Fibroblast of lung (primary cell): ENCODE results near the gene KCNG3. TPM values are rescaled to one million over a fixed set of nuclear protein-coding genes. Genes with fewer than 3 reads are reported as not detected.

Experiments
- DNase-seq, 2 donors: peaks; one replicate each; pipeline versions ENCODE4 v3.0.0 to v3.0.0-alpha.2; 2010; ENCODE audit warnings: low read depth in 2 of 2
- H2AFZ ChIP-seq: 2 replicates; pipeline ENCODE4 v1.5.1; 2012; ENCODE audit warnings: low read length, control low read depth, inconsistent platforms
- H3K27ac ChIP-seq: 2 replicates; pipeline ENCODE4 v1.5.1; 2011; ENCODE audit warnings: low read length, control low read depth; ENCODE audit not compliant: insufficient read depth
- H3K27me3 ChIP-seq: 2 replicates; pipeline ENCODE4 v1.5.1; 2011; ENCODE audit warnings: mild to moderate bottlenecking, low read length; ENCODE audit not compliant: control insufficient read depth, insufficient read depth
- H3K36me3 ChIP-seq: 2 replicates; pipeline ENCODE4 v1.5.1; 2011; ENCODE audit warnings: low read length; ENCODE audit not compliant: control insufficient read depth, insufficient read depth
- H3K4me1 ChIP-seq: 2 replicates; pipeline ENCODE4 v1.5.1; 2011; ENCODE audit warnings: low read length; ENCODE audit not compliant: control insufficient read depth, insufficient read depth; ENCODE audit errors: extremely low read depth
- H3K4me2 ChIP-seq: 2 replicates; pipeline ENCODE4 v1.5.1; 2011; ENCODE audit warnings: low read length, control low read depth; ENCODE audit not compliant: insufficient read depth; ENCODE audit errors: extremely low read depth
- H3K4me3 ChIP-seq, 4 experiments: fragments of 200-600 bp in 1 of 4; sonication (generic) in 1 of 4; replicated peaks in 1 of 4; 2 replicates each; pipeline ENCODE4 v1.5.1; 2011 to 2016; ENCODE audit warnings: low read length in 4 of 4, low read depth in 3 of 4, mild to moderate bottlenecking in 3 of 4, control low read depth in 2 of 4, inconsistent platforms in 1 of 4, mixed read lengths in 1 of 4; ENCODE audit not compliant: insufficient read depth in 1 of 4; ENCODE audit errors: control extremely low read depth in 1 of 4
- H3K79me2 ChIP-seq: 2 replicates; pipeline ENCODE4 v1.5.1; 2012; ENCODE audit warnings: mild to moderate bottlenecking, low read length, inconsistent platforms; ENCODE audit not compliant: control insufficient read depth, insufficient read depth
- H3K9ac ChIP-seq: 2 replicates; pipeline ENCODE4 v1.5.1; 2011; ENCODE audit warnings: mild to moderate bottlenecking, low read length, control low read depth; ENCODE audit not compliant: insufficient read depth
- H3K9me3 ChIP-seq: 2 replicates; pipeline ENCODE4 v1.5.1; 2012; ENCODE audit warnings: low read depth, low read length; ENCODE audit not compliant: control insufficient read depth, insufficient read depth
- H4K20me1 ChIP-seq: 2 replicates; pipeline ENCODE4 v1.5.1; 2011; ENCODE audit warnings: low read length; ENCODE audit not compliant: control insufficient read depth, insufficient read depth; ENCODE audit errors: extremely low read depth
- CTCF ChIP-seq, 2 donors: IDR thresholded peaks in 1 of 2; conservative IDR thresholded peaks in 1 of 2; 1 replicate in 1 of 2; 2 replicates in 1 of 2; pipeline ENCODE4 v1.5.1; 2011 to 2012; ENCODE audit warnings: low read length in 2 of 2, control low read depth in 1 of 2, inconsistent platforms in 1 of 2, low read depth in 1 of 2, mild to moderate bottlenecking in 1 of 2
- EZH2 ChIP-seq: IDR thresholded peaks from 2 replicates; pipeline ENCODE4 v1.5.1; 2012; ENCODE audit warnings: low read length, control low read depth, mild to moderate bottlenecking; ENCODE audit errors: missing control alignments
- polyA plus RNA-seq, 2 donors: library from polyadenylated mRNA; depleted of rRNA in 1 of 2; stranded (reverse) in 1 of 2; unstranded in 1 of 2; fragments of >200 nt; gene quantifications; 2 replicates each; pipeline ENCODE4 v1.2.1, GENCODE V29; 2011 to 2012; ENCODE audit warnings: missing spikeins in 1 of 2
- total RNA-seq: library from RNA; depleted of rRNA; stranded (reverse); fragments of >200 nt; gene quantifications from 2 replicates; pipeline ENCODE4 v1.2.1, GENCODE V29; 2014

The KCNG3 gene
- total and polyA plus RNA-seq, 2 donors (not counting 1 experiment from before 2014, with no cell fraction given), result 0.01 TPM; not detected in 1

- Histone ChIP-seq H3K27ac (no peak overlapping the region), H3K27me3 (no peaks in the 10 kb centered on the region), H3K79me2 (no peaks in the 10 kb centered on the region), H4K20me1 (no peaks in the 10 kb centered on the region), H3K9ac (no peak overlapping the region), H3K4me1 (no peaks in the 10 kb centered on the region), H3K9me3 (no peaks in the 10 kb centered on the region), H3K36me3 (no peaks in the 10 kb centered on the region), H2AFZ (no peak overlapping the region), H3K4me3 (no peak overlapping the region), H3K4me2 (no peak overlapping the region)
- peak in 1 of 2 donors; percentile 39 for DNase-seq
- TF ChIP-seq CTCF (conservative IDR thresholded peaks at IDR 0.05 in 1 of 2, IDR thresholded peaks at IDR 0.05 in 1 of 2; ENCODE audit: low read depth in 1 of 2, low read length in 2 of 2) (no peak), EZH2 (no peak)
These were observed 47.1 kb downstream of the KCNG3 start for GRCh38 chr2:42446503-42447271.

GRCh38 chr2:42443718-42444399 lies 49.9 kb downstream of the KCNG3 start:
- Histone ChIP-seq H3K4me3 (no peak overlapping the region), H3K9me3 (no peaks in the 10 kb centered on the region), H3K9ac (no peak overlapping the region), H3K79me2 (no peaks in the 10 kb centered on the region), H2AFZ (no peak overlapping the region), H4K20me1 (no peaks in the 10 kb centered on the region), H3K27me3 (no peaks in the 10 kb centered on the region), H3K4me2 (no peak overlapping the region), H3K27ac (no peak overlapping the region), H3K4me1 (no peaks in the 10 kb centered on the region), H3K36me3 (no peaks in the 10 kb centered on the region)
- TF ChIP-seq EZH2 (no peak), CTCF (conservative IDR thresholded peaks at IDR 0.05 in 1 of 2, IDR thresholded peaks at IDR 0.05 in 1 of 2; ENCODE audit: low read depth in 1 of 2, low read length in 2 of 2) (no peak)
- DNase-seq, result peak in 1 of 2 donors; percentile 8

GRCh38 chr2:42442774-42443173 lies 51.0 kb downstream of the KCNG3 start:
- Histone ChIP-seq H3K4me1 (no peaks in the 10 kb centered on the region), H3K4me3 (no peak overlapping the region), H3K9ac (no peak overlapping the region), H3K9me3 (no peaks in the 10 kb centered on the region), H3K27me3 (no peaks in the 10 kb centered on the region), H3K79me2 (no peaks in the 10 kb centered on the region), H3K4me2 (no peak overlapping the region), H4K20me1 (no peaks in the 10 kb centered on the region), H2AFZ (no peak overlapping the region), H3K36me3 (no peaks in the 10 kb centered on the region), H3K27ac (no peak overlapping the region)
- TF ChIP-seq CTCF (conservative IDR thresholded peaks at IDR 0.05 in 1 of 2, IDR thresholded peaks at IDR 0.05 in 1 of 2; ENCODE audit: low read depth in 1 of 2, low read length in 2 of 2), result no peak
- TF ChIP-seq EZH2, result no peak
- DNase-seq, result no peak
